GM12878 (cell line): Measurements from ENCODE around the gene ITGAL. TPM values are rescaled to one million over a fixed set of nuclear protein-coding genes. Genes with fewer than 3 reads are reported as not detected.

Experiments
- BCL3 ChIP-seq: IDR thresholded peaks from 2 replicates; pipeline ENCODE4 v1.6.1; 2011; ENCODE audit warnings: borderline replicate concordance, low read depth, mild to moderate bottlenecking, moderate library complexity, low read length; ENCODE audit not compliant: insufficient read depth, poor library complexity, severe bottlenecking
- ZNF687 ChIP-seq: fragments of 450-650 bp; IDR thresholded peaks from 2 replicates; pipeline ENCODE4 v1.6.1; 2017; ENCODE audit warnings: mild to moderate bottlenecking, moderate library complexity
- polyA plus RNA-seq, 11 experiments: library from polyadenylated mRNA; depleted of rRNA in 4 of 11; unstranded in 6 of 11; stranded (reverse) in 5 of 11; fragments of >200 nt; fragmentation: Nextera tagmentation in 4 of 11; fragmentation: Illumina TruSeq in 1 of 11; extraction: Ambion mirVana in 4 of 11; extraction: Trizol in 1 of 11; gene quantifications; 1 replicate in 1 of 11; 2 replicates in 10 of 11; pipeline versions ENCODE4 v1.2.1 to v1.2.3, GENCODE V29; 2011 to 2016; ENCODE audit warnings: inconsistent platforms in 2 of 11, missing spikeins in 2 of 11, low read depth in 1 of 11
- total RNA-seq, 4 experiments: library from RNA; depleted of rRNA in 3 of 4; stranded (reverse); fragments of >200 nt in 3 of 4; fragmentation: Illumina TruSeq in 1 of 4; extraction: Trizol in 1 of 4; gene quantifications; 2 replicates each; pipeline versions ENCODE4 v1.2.1 to v1.2.3, GENCODE V29; 2013 to 2021

The ITGAL gene
- total and polyA plus RNA-seq, 10 of the 15 experiments (the other 5 are each of a cell fraction or from before 2014, with no cell fraction given) = 10.7 to 170 (median 96.9) TPM

GRCh38 chr16:30569746-30570635 lies 97.4 kb downstream of the ITGAL start (continued):
- no peak for TF ChIP-seq ZNF687
- no peak for TF ChIP-seq BCL3
